ENCODE results near the gene CHD1L.
"Not testable (repeated sequence)": the region's sequence is repeated elsewhere in the genome, so short reads cannot be mapped to it uniquely, and the experiment has no call there.

DNA sequence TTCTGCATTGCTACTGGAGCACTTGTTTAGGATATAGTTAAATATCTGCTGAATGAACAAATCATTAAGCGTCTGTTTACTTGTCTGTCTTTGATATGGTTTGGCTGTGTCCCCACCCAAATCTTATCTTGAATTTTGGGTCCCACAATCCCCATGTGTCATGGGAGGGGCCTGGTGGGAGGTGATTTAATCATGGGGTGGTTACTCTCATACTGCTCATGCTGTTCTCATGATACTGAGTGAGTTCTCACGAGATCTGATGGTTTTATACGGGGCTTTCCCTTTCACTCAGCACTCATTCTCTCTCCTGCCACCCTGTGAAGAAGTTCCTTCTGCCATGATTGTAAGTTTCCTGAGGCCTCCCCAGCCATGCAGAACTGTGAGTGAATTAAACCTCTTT lies 45.2 kb upstream of the CHD1L start:
- TF ChIP-seq CTCF (IDR thresholded peaks at IDR 0.05; ENCODE audit: low read depth, low read length, missing input control); FOXA1 (IDR thresholded peaks at IDR 0.05); GABPA (IDR thresholded peaks at IDR 0.05 in 1 of 2, conservative IDR thresholded peaks at IDR 0.05 in 1 of 2); SP1 (IDR thresholded peaks at IDR 0.05): not testable (repeated sequence)

Measured in liver (tissue), 3 donors.